SHP77 treated with DMSO at 0.1 percent for 48 hours (cell line): Measurements from ENCODE around the gene USP7.
"Not testable (repeated sequence)": the region's sequence is repeated elsewhere in the genome, so short reads cannot be mapped to it uniquely, and the experiment has no call there.

ENCODE experiments used
- DNase-seq: peaks from one replicate; lab custom pipeline; 2025; lab: John Stamatoyannopoulos, UW

Gene USP7

DNA sequence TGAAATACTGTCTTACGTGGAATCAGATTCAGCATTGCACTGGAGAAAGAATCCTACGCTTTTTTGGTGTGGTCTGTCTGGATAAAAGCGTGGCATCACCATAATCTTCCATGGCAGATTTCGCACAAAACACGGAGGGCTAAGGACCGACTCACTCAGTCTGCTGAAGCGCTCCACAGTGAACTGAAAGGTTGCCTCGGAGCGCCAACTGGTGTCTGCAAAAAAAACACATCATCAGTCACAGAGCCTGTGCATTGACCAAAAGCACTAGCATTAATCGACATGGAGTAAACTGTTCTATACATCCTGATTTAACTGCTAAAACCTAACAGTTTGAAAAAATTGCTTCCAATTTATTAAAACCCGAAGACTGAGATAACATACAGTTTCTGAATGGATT, 40.5 kb downstream of the USP7 start:
- DNase-seq, result no peak

DNA sequence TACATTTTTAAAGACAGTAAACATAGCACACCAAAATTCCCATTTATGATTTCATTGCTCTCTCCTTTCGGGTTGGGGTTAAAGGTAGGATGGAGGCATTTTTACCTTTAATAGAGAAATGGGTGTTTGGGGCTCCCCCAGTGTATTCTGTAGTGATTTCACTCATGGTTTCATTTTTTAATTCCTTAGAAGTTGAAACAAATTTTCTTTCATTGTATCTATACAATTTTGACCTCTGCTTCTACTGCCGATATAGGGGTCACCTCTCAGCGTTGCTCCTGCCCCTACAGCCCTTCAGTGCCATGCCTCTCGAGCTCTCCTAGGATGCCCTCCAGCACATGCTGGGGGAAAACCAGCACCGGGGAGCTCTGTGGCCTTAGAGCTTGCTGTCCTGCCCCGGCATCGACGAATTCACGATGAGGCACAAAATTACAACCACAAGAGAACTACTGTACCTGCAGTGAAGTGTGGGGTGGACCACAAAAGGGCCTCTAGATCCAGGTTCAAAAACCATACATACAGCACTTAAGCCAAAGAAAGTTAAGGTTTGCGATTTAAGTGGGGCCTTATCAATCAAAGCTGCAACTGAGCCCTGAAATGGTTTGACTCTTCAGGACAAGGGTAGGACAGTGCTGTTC, 42.2 kb downstream of the USP7 start:
- DNase-seq, result no peak

DNA sequence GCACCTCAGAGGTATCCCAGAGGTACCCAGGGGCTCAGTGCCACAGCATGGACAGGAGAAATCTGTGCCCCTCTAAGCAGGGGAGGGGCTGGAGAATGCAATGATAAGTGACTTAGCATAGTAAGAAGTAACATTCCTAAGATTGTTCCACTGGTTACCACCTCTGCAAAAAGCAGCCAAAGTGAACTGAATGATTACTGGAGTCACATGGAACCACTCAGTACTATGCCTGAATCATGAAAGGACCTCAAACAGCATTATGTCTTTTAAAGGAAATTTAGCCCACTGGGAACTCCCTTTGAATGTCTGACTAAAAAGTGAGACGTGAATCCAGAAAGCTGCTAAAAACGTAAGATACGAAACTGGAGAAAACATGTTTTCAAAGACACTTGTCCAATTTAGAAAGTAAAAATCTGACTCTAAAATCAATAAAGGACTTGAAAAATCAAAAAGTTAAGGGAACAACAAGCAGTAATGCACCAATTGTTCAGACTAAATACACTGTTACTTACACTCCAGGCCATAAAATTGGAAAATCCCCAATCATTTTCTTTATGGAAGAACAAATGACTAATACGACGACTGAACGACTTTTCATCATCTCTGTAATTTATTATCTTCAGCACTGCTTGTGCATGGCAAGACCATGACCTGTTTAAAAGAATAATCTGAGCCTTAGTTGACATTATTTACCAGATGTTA, 42.9 kb downstream of the USP7 start:
- DNase-seq, result no peak

GRCh38 chr16:8919934-8920462, 43.7 kb downstream of the USP7 start:
- DNase-seq, result no peak

DNA sequence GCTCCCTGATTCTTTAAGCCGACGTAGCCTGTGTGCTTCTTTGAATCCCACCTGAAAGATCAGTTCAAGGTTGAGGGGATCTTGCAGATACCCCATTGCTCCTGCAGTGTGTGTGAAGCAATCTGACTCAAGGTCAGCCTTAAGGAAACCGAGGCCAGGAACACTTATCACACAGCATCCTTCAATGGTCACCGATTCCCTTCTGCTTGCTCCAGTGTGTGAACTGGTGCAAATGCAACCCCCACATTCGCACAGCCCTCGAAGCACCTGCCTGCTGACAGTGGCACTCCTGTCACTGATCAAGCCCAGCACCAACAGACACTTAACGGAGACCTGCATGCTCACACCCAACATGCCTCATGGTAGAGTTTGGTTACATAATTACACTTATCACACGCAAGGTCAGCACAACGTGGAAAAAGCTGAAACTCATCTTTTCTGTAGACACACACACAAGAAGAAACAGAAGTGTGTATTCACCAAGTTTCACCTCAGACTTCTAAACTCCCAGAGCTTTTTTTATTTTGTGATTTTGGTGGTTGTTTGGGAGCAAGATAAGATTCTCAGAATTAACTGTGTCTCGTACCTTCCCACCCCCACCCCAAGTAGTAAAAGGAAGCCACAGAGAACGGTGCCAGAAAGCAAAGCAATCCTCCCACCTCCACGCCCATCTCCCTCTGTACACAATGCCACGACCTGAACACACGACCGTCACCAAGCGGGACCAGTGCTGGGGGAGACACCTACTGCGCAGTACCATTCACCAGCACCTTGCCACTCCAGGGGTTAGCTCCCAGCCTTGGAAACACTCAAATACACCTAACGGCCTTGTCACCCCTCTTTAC, 44.4 kb downstream of the USP7 start:
- DNase-seq, result no peak

DNA sequence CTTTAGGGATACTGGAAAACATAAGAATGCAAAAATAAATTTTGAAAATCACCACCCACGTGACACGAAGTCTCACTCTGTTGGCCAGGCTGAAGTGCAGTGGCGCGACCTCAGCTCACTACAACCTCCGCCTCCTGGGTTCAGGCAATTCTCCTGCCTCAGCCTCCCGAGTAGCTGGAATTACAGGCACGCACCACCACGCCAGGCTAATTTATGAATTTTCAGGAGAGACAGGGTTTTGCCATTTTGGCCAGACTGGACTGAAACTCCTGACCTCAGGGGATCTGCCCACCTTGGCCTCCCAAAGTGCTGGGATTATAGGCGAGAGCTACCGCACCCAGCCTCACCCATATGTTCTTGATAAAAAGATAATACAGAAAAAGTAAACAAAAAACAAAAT, 46.4 kb downstream of the USP7 start:
- DNase-seq, result not testable (repeated sequence)

- no peak for DNase-seq
Observed at GRCh38 chr16:8916541-8917225, 47.0 kb downstream of the USP7 start.

DNA sequence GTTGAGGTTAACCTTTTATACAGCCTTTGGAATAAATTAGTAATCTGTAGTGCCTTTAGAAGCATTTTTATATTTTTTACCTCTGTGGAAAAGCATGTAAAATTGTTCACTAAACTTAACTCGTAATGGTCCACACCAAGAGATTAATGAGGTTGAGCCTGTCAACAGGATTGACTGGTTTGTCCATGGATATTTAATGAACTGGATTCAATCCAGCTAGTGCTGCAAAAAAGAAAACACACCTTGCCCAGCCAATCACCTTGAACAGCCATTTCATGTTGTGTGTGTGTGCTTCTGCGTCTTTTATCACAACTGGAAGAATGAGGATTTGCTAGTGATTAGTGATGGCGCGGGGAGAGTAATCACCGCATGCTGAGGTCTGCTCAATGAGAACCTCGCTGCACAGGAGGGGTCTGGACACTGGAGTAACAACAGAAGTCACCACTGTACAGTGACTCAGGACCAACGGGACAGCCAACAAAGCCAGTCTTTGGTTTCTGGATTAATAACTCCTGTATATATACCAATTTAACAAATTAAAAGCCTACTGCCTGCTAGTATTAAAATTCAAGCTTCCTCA, 47.9 kb downstream of the USP7 start:
- DNase-seq, result no peak

DNA sequence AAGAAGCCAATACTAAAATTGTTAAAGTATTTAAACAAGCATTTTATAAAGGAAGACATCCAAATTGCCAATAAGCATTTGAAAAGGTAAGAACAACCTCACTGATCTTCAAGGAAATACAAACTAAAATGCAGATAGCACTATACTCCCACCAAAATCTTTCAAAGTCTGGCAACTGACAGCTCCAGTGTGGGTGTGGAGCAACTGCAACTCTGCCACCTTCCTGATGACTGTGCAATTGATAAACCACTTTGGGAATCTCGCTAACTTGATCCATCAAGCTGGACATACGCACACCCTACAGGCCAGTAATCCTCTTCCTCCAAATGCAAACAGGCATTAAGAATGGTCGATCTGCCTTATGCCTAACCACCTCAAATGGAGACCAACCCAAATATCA, 49.6 kb downstream of the USP7 start:
- no peak for DNase-seq

- DNase-seq, result no peak
Observed at GRCh38 chr16:8912793-8913192, 50.9 kb downstream of the USP7 start.

DNA sequence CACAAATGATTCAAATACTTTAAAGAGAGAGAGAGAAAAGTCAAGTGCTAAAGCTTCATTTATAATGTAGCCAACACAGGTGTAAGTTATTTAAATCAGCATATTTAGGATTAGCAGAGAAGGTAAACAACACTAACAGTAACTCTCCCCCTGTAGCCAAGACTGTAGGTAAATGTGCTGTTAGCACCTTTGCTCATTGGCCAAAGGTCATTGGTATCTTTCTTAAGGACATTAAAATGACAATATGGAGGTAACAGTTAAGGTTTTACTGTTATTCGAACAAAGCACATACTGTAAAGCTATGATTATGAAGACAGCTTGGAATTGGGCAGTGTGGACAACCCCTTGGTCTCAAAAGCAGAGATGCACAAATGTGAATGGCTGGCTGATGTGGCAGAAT, 52.9 kb downstream of the USP7 start:
- no peak for DNase-seq

DNA sequence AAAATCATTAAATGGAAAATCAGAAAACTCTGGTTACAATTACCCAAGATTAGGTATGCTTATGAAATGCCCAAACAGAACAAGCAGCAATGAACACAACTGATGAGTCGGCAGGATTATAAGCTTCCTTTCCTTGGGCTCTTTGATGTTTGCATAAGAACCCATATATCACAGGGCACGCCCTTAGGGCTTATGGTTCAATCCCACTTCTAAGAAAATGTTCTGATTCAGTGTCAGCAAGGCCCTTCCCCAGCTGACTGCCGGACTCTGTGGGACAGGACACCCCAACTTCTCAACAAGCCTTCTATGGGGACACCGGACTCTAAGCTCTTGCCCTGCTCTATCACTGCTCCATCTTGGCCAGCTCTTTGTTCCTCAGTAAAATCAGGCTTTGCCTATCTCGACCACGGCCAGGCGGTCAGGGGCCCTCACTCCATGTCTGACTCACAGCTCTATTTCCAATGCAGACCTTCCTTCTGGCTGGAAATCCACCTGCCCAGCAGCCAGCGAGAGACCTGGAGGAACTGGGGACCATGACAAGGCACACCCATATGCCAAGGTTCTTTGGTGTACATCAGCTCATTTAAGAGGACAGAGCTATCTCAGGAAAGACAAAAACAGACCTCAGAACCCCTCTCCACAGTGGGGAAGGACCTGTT, 54.8 kb downstream of the USP7 start:
- DNase-seq, result no peak

DNA sequence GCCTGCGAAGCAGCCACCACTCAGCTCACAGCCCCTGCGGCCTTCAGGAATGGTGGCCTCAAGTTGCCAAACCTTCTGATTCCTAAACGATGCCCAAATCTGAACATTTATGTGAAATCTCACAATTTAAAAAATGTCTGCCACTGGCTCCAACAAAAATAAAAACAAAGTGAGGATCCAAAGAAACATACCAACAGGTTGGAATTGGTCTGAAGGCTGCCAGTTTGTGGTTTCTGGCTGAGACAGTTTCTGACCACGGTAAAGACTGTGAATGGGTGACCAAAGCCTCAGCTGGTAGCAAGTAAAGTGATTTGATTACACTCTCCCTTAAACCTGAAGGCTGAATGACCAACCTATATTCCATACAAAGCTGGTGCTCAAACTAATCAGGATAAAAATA, 56.6 kb downstream of the USP7 start:
- no peak for DNase-seq

GRCh38 chr16:8905795-8906591, 57.7 kb downstream of the USP7 start:
- DNase-seq, result no peak

- DNase-seq, result no peak
Observed at GRCh38 chr16:8905168-8905762, 58.4 kb downstream of the USP7 start.

DNA sequence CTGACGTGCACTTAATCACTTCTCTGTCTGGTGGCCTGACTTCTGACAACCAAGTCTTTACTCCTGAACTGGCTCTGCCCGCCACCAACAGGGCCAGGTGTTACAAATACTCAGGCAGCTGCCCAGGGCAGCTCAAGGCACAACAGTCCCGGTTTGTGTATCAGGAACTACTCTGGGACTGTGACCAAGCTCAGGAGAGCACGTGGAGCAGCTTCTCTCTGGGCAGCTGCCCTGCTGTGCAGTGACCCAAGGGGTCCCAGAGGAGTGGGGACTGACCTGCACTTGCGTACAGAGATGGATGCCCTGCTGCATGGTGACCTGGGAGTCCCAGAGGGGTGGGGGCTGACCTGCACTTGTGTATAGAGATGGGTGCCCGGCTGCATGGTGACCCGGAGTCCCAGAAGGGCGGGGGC, 59.7 kb downstream of the USP7 start:
- no peak for DNase-seq

- DNase-seq, result no peak
Observed at GRCh38 chr16:8903004-8903403, 60.7 kb downstream of the USP7 start.

- DNase-seq, result no peak
Observed at GRCh38 chr16:8901320-8901861, 62.3 kb downstream of the USP7 start.

- DNase-seq, result no peak
Observed at GRCh38 chr16:8900343-8900742, 63.4 kb downstream of the USP7 start.
